HG03571 (cell line): ENCODE measurements around the gene NOS2.
"Not testable (repeated sequence)": the region's sequence is repeated elsewhere in the genome, so short reads cannot be mapped to it uniquely, and the experiment has no call there.

Experiments
- ATAC-seq: cut with Tn5 transposase; IDR thresholded peaks from one replicate; pipeline ENCODE4 v1.9.1; 2021; ENCODE audit not compliant: unreplicated experiment

NOS2 gene

GRCh38 chr17:27733773-27734172 lies 66.6 kb downstream of the NOS2 start:
- no peak for ATAC-seq

- ATAC-seq = not testable (repeated sequence)
Observed at GRCh38 chr17:27732746-27733145, 67.6 kb downstream of the NOS2 start.

- ATAC-seq = not testable (repeated sequence)
Observed at GRCh38 chr17:27725982-27726381, 74.3 kb downstream of the NOS2 start.

GRCh38 chr17:27721797-27722196 lies 78.5 kb downstream of the NOS2 start:
- ATAC-seq = no peak
